Measurements from ENCODE around the gene DGCR6L. TPM values are rescaled to one million over a fixed set of nuclear protein-coding genes. Genes with fewer than 3 reads are reported as not detected.
"Not testable (repeated sequence)": the region's sequence is repeated elsewhere in the genome, so short reads cannot be mapped to it uniquely, and the experiment has no call there.

The DGCR6L gene
- total RNA-seq, 1 donor from 2014 or later = 83.5 TPM

- not testable (repeated sequence) for DNase-seq (ENCODE audit: low read depth); H3K4me3 ChIP-seq (ENCODE audit: low read depth, low read length); H3K36me3 ChIP-seq (ENCODE audit: control insufficient read depth, insufficient read depth, low read length); H3K27me3 ChIP-seq (ENCODE audit: control insufficient read depth, insufficient read depth, low read length)
These were observed 12.1 kb downstream of the DGCR6L start for GRCh38 chr22:20307448-20308447.

- H3K36me3 ChIP-seq (ENCODE audit: control insufficient read depth, insufficient read depth, low read length); H3K4me3 ChIP-seq (ENCODE audit: low read depth, low read length); H3K27me3 ChIP-seq (ENCODE audit: control insufficient read depth, insufficient read depth, low read length); DNase-seq (ENCODE audit: low read depth): not testable (repeated sequence)
These were observed 13.0 kb downstream of the DGCR6L start for GRCh38 chr22:20306646-20307447.

- Histone ChIP-seq H3K36me3 (ENCODE audit: control insufficient read depth, insufficient read depth, low read length) (no peaks in the 10 kb centered on the region), H3K4me3 (ENCODE audit: low read depth, low read length) (no peak overlapping the region), H3K27me3 (ENCODE audit: control insufficient read depth, insufficient read depth, low read length) (peaks cover 13% of the 10 kb centered on the region)
- no peak for DNase-seq (ENCODE audit: low read depth)
- no peak for TF ChIP-seq CTCF (IDR thresholded peaks at IDR 0.05; ENCODE audit: insufficient read depth, low read length, poor library complexity, severe bottlenecking)
These were observed 13.8 kb downstream of the DGCR6L start for GRCh38 chr22:20305894-20306645.

- DNase-seq (ENCODE audit: low read depth); H3K4me3 ChIP-seq (ENCODE audit: low read depth, low read length); H3K36me3 ChIP-seq (ENCODE audit: control insufficient read depth, insufficient read depth, low read length): not testable (repeated sequence)
These were observed 14.5 kb downstream of the DGCR6L start for GRCh38 chr22:20305230-20305893.

GRCh38 chr22:20304646-20305045, 15.2 kb downstream of the DGCR6L start:
- peaks cover 22% of the 10 kb centered on the region for H3K27me3 ChIP-seq (ENCODE audit: control insufficient read depth, insufficient read depth, low read length)
- H3K36me3 ChIP-seq (ENCODE audit: control insufficient read depth, insufficient read depth, low read length) = no peaks in the 10 kb centered on the region
- no peak for DNase-seq (ENCODE audit: low read depth)
- TF ChIP-seq CTCF (IDR thresholded peaks at IDR 0.05; ENCODE audit: insufficient read depth, low read length, poor library complexity, severe bottlenecking) = no peak
- H3K4me3 ChIP-seq (ENCODE audit: low read depth, low read length) = no peak overlapping the region

More at GRCh38 chr22:20305230-20305893, 14.5 kb downstream of the DGCR6L start:
- peaks cover 18% of the 10 kb centered on the region for H3K27me3 ChIP-seq (ENCODE audit: control insufficient read depth, insufficient read depth, low read length)

GRCh38 chr22:20303229-20303534, 16.7 kb downstream of the DGCR6L start:
- H3K36me3 ChIP-seq (ENCODE audit: control insufficient read depth, insufficient read depth, low read length); DNase-seq (ENCODE audit: low read depth); H3K4me3 ChIP-seq (ENCODE audit: low read depth, low read length): not testable (repeated sequence)
- peaks cover 35% of the 10 kb centered on the region for H3K27me3 ChIP-seq (ENCODE audit: control insufficient read depth, insufficient read depth, low read length)

GRCh38 chr22:20302438-20303228, 17.2 kb downstream of the DGCR6L start:
- no peak for DNase-seq (ENCODE audit: low read depth)
- Histone ChIP-seq H3K4me3 (ENCODE audit: low read depth, low read length) (no peak overlapping the region), H3K36me3 (ENCODE audit: control insufficient read depth, insufficient read depth, low read length) (no peaks in the 10 kb centered on the region), H3K27me3 (ENCODE audit: control insufficient read depth, insufficient read depth, low read length) (peaks cover 40% of the 10 kb centered on the region)
- no peak for TF ChIP-seq CTCF (IDR thresholded peaks at IDR 0.05; ENCODE audit: insufficient read depth, low read length, poor library complexity, severe bottlenecking)
